ENCODE results near the gene CTIF.

DNA sequence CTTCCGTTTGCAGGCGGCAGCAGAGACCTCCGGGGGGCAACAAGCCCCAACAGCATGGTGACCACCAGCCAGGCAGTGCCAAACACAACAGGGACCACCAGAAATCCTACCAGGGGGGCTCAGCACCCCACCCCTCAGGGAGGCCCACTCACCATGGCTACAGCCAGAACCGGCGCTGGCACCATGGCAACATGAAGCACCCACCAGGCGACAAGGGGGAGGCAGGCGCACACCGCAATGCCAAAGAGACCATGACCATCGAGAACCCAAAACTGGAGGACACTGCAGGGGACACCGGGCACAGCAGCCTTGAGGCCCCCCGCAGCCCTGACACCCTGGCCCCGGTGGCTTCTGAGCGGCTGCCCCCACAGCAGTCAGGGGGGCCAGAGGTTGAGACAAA lies 219.1 kb downstream of the CTIF start:
- no peak for TF ChIP-seq CTCF (IDR thresholded peaks at IDR 0.05; ENCODE audit: low read length)
- TF ChIP-seq EZH2 (optimal IDR thresholded peaks at IDR 0.05; ENCODE audit: low read depth, low read length), result no peak

All from MM.1S (cell line).